T47D (cell line): ENCODE results near the gene DDIAS.

ENCODE experiments used
- DNase-seq, 2 experiments: peaks; one replicate each; pipeline versions ENCODE4 v3.0.0 to v3.0.0-alpha.2; 2011 to 2012; ENCODE audit warnings: low read depth in 1 of 2, low spot score in 1 of 2
- JUND ChIP-seq: IDR thresholded peaks from 2 replicates; pipeline ENCODE4 v1.6.1; 2012; ENCODE audit warnings: low read depth
- in situ Hi-C: cut with HindIII; loops from 2 replicates; pipeline ENCODE4 v1.10.0; 2016; ENCODE audit warnings: low sequenced_read_pairs, low pct_unique_long_range_greater_than_20kb

The DDIAS gene

GRCh38 chr11:82972103-82972502 lies 70.6 kb downstream of the DDIAS start:
- in situ Hi-C loops, result no loop called here
- no peak for TF ChIP-seq JUND
- no peak for DNase-seq

DNA sequence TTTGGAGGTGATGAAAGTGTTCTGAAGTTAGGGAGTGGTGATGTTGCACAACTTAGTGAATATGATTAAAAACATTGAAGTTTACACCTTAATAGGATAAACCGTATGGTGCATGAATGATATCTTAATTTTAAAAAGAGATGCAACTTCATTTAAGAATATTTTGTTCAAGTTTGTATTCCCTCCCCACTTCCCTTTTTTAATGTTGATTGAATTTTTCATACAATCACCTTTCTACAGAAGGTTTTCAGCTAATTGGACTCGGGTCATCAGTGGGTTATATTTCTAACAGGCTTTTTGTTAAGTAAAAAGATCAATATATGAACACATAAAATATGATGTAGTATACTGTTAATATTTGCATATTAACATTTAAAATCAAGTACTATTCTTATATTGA lies 72.6 kb downstream of the DDIAS start:
- TF ChIP-seq JUND, result no peak
- in situ Hi-C loops, result no loop called here
- DNase-seq, result no peak

- in situ Hi-C loops, result no loop called here
- no peak for DNase-seq
- no peak for TF ChIP-seq JUND
Measured at GRCh38 chr11:82974851-82975250, 73.3 kb downstream of the DDIAS start.

- DNase-seq, result no peak
- no peak for TF ChIP-seq JUND
- in situ Hi-C loops, result no loop called here
Measured at GRCh38 chr11:82975882-82976281, 74.3 kb downstream of the DDIAS start.

DNA sequence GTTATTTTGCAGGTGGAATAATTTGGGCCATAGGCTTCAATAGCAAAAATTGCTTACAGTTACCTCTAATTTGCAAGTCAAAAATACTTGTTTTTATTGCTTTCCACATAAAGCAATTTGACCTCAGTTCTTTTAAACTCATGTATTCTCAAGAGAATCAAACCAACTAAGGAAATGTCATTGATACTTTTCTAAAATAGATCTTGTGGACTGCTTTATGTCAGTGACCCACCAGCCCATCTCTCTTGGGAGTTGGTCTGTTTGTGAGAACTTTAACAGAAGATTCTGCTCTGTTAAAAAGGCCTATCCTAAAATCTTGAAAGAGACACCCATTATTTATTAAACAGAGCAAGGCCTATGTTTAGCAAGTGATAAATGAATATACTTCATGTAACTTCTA lies 75.2 kb downstream of the DDIAS start:
- DNase-seq, result no peak
- in situ Hi-C loops, result no loop called here
- no peak for TF ChIP-seq JUND

DNA sequence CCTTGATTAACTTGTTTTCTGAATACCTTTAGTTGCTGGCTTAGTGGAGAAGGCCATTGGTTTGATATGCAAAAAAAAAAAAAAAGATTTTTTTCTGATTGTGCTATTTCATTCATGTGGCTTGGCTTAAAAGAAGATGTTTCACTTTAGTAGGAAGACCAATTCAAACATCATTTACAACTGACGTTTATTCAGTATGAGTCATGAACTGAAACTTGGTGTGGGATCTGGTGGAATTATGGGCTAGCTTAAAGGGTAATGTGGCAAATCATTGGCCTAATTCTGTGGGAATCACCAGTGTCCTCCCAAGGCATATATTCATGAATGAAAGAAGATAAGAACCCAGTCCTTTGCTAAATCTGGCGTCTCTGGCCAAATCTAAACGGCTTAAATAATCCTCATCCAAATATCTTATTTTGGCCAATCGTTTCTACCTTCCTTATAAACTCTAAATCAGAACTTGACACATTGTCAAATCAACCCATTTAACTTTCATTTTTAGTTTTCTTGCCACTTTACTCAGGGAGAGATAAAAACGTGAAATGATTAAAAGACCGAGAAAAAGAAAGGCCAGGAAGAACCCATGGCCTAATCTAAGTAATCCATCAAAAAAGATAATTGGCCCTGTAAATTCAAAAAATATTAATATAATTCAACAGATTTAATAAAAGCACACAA lies 77.0 kb downstream of the DDIAS start:
- no peak for TF ChIP-seq JUND
- no peak for DNase-seq
- in situ Hi-C loops, result no loop called here

GRCh38 chr11:82979824-82980223 lies 78.3 kb downstream of the DDIAS start:
- TF ChIP-seq JUND, result no peak
- in situ Hi-C loops, result no loop called here
- DNase-seq, result no peak

- in situ Hi-C loops, result no loop called here
- DNase-seq, result no peak
- TF ChIP-seq JUND, result no peak
Measured at GRCh38 chr11:82980292-82980691, 78.8 kb downstream of the DDIAS start.

GRCh38 chr11:82980947-82981346 lies 79.4 kb downstream of the DDIAS start:
- TF ChIP-seq JUND, result no peak
- DNase-seq, result no peak
- in situ Hi-C loops, result no loop called here

- DNase-seq, result no peak
- TF ChIP-seq JUND, result no peak
- in situ Hi-C loops, result no loop called here
Measured at GRCh38 chr11:82981852-82982251, 80.3 kb downstream of the DDIAS start.
